LoVo (cell line): ENCODE results near the gene OR6F1.
"Not testable (repeated sequence)": the region's sequence is repeated elsewhere in the genome, so short reads cannot be mapped to it uniquely, and the experiment has no call there.

ENCODE experiments used
- DNase-seq: peaks from one replicate; pipeline ENCODE4 v3.0.0-alpha.2; 2016; ENCODE audit warnings: low spot score

Gene OR6F1

DNA sequence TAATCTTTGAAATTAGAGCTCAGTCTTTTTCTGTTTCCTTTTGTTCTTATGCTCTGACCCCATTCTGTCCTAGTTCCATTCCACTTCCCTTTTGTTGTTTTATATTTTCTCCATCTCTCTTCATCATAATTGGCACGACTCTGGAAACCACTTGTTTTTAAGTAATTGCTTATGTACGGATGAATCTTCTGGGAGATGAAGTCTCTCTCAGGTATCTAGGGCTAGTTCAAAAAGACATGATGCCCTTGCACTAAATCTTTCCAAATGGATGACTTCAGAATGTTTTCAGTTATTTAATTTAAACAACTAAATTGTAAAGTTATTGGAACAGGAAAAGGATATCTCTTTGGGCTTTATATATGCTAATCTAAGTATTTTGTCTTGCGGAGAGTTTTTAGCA lies at the start of gene OR6F1:
Gene OR6F1 (minus strand): TSS at position 101 of the 400 bp plus-strand sequence. CDS start 3,891 bp downstream, outside the sequence.
- no peak for DNase-seq

DNA sequence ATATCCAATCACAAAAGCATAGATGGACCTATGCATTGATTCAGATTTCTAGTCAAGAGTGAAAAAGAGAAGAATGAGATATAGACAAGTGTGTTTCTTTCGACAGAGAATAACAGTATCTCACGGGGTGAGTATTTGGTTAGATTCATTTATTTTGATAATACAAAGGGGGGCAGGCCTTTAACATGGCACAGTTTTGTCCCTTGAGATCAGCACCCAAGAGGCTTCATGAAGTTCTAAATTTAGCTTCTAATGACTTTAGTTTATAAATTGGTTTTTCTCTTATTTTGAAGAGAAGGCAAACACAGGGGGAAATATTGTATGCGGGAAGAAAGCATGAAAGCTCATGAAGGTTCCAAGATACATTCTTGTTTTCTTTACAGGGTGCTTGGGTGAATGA lies 44.0 kb upstream of the OR6F1 start, which contains the start of gene OR1C1:
Gene OR1C1 (minus strand): TSS at position 101 of the 400 bp plus-strand sequence. CDS start 2,150 bp downstream, outside the sequence.
- DNase-seq, result no peak

DNA sequence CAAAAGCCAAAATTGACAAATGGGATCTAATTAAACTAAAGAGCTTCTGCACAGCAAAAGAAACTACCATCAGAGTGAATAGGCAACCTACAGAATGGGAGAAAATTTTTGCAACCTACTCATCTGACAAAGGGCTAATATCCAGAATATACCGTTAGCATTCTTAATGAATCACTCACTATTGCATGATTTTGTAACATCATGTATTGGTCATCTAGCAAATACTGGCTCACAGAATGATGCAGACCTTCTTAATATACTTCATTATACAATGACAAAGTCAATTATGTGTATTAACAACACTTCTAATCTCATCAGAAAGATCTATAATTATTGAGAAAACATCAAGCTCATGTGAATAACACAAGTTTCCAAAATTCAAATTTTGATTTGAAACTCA lies 37.9 kb upstream of the OR6F1 start:
- not testable (repeated sequence) for DNase-seq

DNA sequence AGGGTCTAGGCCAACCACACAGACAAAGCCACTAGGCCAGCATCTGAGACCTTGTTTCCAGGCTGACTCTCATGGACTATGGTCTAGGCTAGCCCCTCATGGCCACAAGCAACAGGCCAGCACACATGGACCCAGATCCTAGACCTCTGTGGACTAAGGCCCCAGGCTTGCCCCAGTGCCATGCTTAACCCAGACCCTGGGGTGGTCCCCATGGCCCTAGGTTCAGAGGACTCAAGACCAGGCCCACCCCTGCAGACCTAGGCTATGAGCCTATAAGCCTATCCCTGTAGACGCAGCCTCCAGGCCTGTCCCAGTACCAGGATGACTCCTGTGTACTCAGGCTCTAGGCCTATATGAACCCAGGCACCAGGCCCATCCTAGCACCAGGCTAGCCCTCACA lies 33.4 kb upstream of the OR6F1 start:
- no peak for DNase-seq

DNA sequence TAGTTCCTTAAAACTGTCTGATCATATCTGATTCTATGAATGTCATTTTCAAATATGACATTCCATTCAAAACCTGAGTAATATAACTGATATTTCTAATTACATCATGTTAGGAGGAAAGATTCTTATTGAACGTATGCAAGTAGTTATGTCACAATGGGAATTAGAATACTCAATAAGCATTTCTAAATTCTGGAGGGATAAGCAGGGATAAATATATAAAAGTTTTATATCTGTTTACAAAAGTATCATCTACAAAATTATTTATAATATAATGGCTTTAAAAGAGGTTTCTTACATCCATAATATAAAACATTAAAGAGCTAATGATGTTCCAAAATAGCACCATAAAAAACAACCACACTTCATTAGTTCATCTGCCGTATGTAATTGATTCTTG lies 31.6 kb upstream of the OR6F1 start, which contains the start of gene OR14A2:
Gene OR14A2 (minus strand): TSS at position 101 of the 400 bp plus-strand sequence.
- DNase-seq, result no peak

DNA sequence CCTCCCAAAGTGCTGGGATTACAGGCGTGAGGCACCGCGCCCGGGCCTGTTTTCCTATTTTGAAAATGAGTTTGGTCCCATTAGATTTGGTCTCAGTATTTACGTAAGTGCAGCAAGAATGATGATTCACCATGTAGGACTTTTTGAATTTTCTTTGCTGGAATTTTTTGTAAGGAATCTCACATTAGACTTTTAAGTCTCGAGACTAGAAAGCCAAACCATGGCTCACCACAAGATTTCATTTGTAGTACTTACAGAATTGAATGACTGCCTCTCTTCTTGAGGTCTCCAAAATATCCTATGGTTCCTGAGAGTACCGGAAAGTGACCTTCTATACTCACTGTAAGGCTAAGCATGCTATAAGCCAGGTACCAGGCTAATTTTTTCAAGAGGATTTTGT lies 31.2 kb upstream of the OR6F1 start:
- no peak for DNase-seq

DNA sequence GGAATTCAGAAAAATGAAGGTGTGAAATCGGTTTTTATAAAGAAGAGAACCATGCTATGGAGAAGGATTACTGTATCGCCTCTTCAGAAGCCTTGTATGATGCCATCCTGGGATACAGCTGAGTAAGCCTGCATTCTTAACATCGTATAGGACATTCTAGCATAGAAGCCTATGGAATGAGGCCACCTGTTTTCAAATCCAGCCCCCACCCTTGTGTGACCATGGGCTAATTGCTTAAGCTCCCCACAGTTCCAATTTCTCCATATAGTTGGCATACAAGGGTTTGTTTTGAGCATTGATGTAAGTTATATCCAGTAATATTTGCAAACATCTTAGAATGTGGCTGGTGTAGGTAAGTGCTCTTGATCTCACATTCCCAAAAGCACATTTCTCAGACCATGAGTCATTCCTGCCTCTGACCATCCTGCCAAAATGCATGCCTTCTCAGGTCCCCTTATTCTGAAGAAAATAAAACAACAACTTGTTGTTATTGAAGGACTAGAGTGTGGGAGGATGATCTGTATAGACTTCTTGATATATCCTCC lies 30.0 kb upstream of the OR6F1 start:
- no peak for DNase-seq

DNA sequence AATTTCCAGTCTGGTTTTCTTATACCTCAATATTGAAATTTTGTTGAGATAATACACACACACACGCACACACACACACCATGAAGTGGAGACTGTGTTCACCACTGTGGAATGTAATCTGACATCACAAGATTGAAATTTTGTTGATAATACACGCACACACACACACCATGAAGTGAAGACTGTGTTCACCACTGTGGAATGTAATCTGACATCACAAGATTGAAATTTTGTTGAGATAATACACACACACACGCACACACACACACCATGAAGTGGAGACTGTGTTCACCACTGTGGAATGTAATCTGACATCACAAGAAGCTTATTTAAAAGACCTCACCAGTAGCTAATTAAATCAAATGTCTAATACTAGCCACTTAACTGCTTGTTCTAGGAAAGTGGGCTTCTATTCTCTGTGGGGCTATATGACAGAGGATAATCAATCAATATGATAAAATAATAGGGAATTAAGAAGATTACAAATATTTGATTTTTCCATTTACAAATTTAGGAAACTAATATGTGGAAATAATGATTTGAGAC lies 25.8 kb upstream of the OR6F1 start:
- DNase-seq, result not testable (repeated sequence)

DNA sequence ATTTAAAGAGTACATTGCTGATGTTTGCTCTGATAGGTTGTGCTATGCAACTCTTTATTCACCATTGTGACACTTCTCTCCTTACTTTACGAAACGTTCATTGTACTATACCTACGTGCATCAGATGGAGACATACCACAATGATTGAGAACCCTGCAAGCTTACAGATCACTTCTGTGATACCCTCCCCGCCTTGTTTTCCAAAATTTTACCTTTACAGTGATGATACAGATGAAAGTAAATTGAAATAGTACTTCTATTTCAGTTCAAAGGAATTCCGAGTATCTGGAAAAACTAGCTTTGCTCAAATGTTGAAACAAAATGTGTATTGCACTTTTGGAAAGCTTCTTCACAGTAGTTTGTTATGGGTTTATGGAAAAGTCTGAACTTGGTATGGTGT lies 25.3 kb upstream of the OR6F1 start:
- no peak for DNase-seq

DNA sequence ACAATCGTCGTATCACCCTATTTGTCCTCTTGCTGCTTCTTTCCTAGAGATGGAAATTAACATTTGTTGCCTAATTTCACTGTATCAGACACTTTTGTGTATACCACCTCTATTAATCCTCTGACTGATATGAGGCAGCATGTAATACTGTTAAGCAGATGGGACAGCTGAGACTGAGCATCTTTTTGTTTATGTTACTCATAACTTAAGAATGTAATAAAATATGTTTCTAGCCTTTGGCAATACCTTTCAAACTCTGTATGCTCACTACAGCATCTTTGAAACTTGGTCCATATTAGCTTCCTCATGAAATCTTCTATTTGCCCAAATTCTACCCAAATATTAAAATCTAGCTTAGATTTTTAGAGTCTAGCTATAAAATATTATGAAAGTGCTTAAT lies 24.3 kb upstream of the OR6F1 start:
- DNase-seq, result no peak

DNA sequence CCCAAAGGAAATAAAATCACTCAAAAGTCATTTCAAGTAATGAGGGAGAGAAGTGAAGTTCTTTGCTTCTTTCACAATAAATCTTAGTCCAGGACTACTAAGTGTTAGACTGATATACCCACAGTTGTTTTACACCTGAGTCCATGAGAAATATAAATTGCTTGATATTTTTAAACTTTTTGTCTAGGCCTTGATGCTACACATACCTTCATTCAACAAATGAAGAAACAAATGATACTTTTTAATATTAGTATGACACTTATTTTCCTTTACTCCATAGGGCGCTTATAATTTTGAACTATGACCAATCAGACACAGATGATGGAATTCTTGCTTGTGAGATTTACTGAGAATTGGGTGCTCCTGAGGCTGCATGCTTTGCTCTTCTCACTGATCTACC lies 21.9 kb upstream of the OR6F1 start, which contains the start of gene OR14K1:
Gene OR14K1 (plus strand): TSS at position 301 of the 400 bp plus-strand sequence. CDS start 0 bp downstream, at position 301.
- no peak for DNase-seq

DNA sequence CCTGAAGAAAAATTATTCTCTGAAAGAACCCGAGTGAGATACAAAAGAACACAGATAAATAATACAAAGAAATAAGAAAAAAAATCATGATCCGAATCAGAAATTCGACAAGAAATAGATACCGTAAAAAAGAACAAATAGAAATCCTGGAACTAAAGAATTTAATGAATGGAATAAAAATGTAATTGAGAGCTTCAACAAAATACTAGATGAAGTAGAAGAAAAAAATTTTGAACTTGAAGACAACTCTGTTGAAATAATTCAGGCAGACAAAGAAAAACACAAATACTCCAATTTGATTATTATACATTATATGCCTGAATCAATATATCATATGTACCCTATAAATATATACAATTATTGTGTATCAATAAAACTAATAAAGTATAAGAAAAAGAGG lies 4.8 kb upstream of the OR6F1 start:
- DNase-seq, result no peak

DNA sequence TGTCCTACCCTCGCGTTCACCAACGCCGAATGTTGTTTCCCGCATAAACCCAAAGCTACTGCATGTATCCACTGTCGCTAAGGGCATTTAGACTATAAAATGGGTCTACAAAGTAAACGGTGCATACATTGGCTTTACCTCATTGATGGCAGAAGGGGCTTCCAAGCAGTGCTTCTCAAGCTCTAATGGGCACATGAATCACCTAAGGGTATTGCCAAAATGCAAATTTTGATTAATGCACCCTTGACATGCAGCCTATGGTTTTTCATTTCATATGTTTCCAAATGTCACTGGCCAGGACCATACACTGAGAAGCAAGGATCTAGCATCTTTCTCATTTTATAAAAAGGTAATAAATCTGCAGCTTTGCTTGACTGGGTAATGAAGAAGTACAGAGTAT lies 2.7 kb downstream of the OR6F1 start:
- no peak for DNase-seq

DNA sequence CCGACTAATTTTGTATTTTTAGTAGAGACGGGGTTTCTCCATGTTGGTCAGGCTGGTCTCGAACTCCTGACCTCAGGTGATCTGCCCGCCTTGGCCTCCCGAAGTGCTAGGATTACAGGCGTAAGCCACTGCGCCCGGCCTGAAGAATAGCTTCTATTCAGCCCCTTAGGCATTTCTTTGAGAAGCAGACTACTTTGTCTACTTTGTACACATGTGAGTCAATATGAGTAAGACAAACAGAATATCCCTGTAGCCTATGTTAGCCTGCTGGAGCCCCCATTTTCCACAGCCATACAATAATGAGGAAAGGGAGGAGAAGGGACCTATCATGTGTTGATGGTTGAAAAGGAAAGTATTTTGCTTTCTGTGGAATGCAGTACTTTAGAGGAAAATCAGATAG lies 5.8 kb downstream of the OR6F1 start:
- DNase-seq, result not testable (repeated sequence)

DNA sequence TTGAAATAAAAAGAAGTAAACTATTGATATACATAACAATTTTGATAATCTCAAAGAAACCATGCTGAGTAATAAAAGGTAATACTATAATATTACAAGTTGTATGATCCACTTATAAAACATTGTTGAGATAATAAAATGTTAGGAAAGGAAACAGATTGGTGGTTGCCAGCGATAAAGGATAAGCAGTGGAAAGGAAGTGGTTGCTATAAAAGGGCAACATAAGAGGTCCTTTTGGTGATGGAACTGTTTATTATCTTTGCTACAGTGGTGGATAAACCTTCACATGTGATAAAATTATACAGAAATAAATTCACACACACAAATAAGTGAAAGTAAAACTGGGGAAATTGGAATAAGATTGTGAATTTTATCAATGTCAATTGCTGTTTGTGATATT lies 15.1 kb downstream of the OR6F1 start:
- DNase-seq, result no peak

DNA sequence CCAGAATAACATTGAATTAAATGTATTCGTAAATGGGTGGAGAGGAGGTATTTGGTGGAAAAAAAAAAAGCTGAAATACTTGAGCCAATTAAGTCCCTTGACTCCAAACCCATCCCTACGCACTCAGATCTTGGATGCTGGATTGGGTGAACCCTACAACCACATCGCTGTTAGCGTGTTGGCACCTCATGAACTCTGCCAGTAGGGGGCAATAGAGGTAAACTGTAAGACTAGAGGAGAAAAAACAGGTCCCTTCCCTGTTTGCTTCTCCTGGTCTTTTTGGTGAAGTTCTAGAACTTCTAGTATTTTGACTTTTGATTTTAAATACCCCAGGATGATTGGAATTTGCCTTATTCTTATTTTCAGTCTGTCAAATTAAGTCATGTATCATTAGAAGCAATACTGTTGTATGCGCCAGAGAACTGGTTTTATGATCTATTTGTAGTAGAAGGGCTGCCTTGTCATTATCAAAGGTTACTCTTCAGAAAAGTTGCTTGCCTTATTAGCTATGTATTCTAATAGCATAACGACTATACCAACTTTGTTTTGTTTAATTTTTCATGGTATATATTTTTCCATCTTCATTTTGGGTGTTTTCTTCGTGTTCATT lies 35.1 kb downstream of the OR6F1 start:
- peak; percentile 69 for DNase-seq

DNA sequence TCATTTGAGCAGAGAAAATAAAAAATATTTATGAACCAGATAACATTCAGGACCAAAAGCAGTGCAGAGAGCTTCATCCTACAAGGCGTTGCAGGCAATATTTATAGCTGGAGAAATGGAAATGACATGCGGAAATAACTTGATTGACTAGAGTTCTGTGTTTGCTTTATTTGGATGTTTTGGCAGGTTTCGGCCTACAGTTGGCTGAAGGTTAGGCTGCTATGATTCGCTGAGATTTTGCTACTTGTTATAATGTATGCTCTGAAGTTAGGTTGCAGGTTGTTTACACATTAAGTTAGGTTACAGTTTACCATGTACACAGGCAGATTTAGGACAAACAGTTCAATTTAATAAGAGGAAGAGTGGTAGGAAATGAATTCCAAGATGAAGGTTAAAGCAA lies 36.3 kb downstream of the OR6F1 start:
- DNase-seq, result no peak

DNA sequence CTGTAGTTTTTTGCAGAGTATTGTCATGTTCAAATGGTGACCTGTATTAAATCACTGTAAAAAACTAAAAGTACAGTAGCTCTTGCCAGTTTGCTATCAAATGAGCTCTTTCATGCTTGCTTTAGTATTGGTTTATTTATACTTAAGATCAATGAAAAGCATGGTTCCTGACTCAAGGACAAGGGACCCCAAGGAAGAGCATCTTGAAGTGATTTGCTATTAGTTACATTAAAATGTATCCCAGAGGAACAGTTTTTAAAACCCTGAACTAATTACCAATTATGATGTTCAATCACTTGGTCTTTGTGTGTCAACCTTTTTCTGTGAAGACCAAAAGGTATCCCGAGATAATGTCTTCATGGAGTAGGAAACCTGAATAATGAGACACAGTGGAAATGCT lies 36.8 kb downstream of the OR6F1 start, which contains the start of gene OR13G1:
Gene OR13G1 (minus strand): TSS at position 101 of the 400 bp plus-strand sequence. CDS start 6,698 bp downstream, outside the sequence.
- DNase-seq, result no peak

DNA sequence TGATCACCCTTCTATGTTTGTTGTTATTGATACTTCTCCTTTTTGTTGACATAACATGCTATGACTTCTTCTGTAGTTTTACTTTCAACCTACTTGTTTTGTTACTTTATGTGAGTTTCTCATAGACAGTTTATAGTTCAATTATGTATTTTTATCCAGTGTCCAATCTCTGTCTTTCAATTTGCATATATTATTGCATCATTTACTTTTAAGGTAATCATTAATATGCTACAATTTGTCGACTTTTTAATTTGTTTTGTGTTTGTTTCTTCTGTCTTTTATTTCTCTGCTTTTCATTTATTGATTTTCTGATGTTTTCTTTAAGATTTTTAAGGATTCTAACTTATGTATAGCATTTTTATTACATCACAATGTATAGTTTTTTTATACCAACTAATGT lies 47.2 kb downstream of the OR6F1 start:
- no peak for DNase-seq
